Common myeloid progenitor, CD34-positive (primary cell): ENCODE measurements around the gene ZRANB3.

ENCODE experiments used
- CTCF ChIA-PET: fragments of 350-600 bp; sonication (Branson Sonifier 250); formaldehyde crosslinking; loops from one replicate; lab custom pipeline; 2021; ENCODE audit warnings: antibody characterized with exemption; lab: Charles Lee
- POLR2A ChIA-PET: fragments of 350-600 bp; sonication (Branson Sonifier 250); formaldehyde crosslinking; loops from one replicate; lab custom pipeline; 2021; ENCODE audit warnings: antibody characterized with exemption; lab: Charles Lee
- DNase-seq, 3 donors: peaks; one replicate each; pipeline versions ENCODE4 v3.0.0 to v3.0.0-alpha.2; 2013
- H3K27ac ChIP-seq, 2 experiments: 1 replicate in 1 of 2; 2 replicates in 1 of 2; pipeline ENCODE4 v1.7.0; 2013; ENCODE audit warnings: inconsistent platforms in 2 of 2, low read length in 2 of 2, mild to moderate bottlenecking in 2 of 2, low read depth in 1 of 2, moderate library complexity in 1 of 2; ENCODE audit not compliant: severe bottlenecking in 2 of 2, insufficient read depth in 1 of 2, poor library complexity in 1 of 2
- H3K27me3 ChIP-seq, 5 experiments: replicated peaks in 2 of 5; 1 replicate in 3 of 5; 2 replicates in 2 of 5; pipeline versions ENCODE4 v1.6.1 to v1.7.0; 2013; ENCODE audit warnings: low read length in 4 of 5, mild to moderate bottlenecking in 2 of 5, moderate library complexity in 2 of 5, inconsistent platforms in 1 of 5; ENCODE audit not compliant: insufficient read depth in 5 of 5, control insufficient read depth in 4 of 5
- H3K36me3 ChIP-seq, 4 experiments: 1 replicate in 2 of 4; 2 replicates in 2 of 4; pipeline versions ENCODE4 v1.6.1 to v1.7.0; 2013; ENCODE audit warnings: low read length in 3 of 4, control low read depth in 1 of 4, mild to moderate bottlenecking in 1 of 4; ENCODE audit not compliant: control insufficient read depth in 4 of 4, insufficient read depth in 4 of 4
- H3K4me1 ChIP-seq, 4 experiments: 1 replicate in 3 of 4; 2 replicates in 1 of 4; pipeline versions ENCODE4 v1.6.1 to v1.7.1; 2013; ENCODE audit warnings: low read length in 3 of 4, mild to moderate bottlenecking in 3 of 4, control low read depth in 1 of 4, inconsistent platforms in 1 of 4, moderate library complexity in 1 of 4; ENCODE audit not compliant: control insufficient read depth in 4 of 4, insufficient read depth in 4 of 4; ENCODE audit errors: control extremely low read depth in 1 of 4
- H3K4me3 ChIP-seq, 7 experiments: 1 replicate in 4 of 7; 2 replicates in 3 of 7; pipeline versions ENCODE4 v1.5.1 to v1.7.0; 2013; ENCODE audit warnings: mild to moderate bottlenecking in 7 of 7, low read length in 6 of 7, moderate library complexity in 6 of 7, inconsistent platforms in 2 of 7, low read depth in 2 of 7, control low read depth in 1 of 7; ENCODE audit not compliant: insufficient read depth in 4 of 7, control insufficient read depth in 1 of 7; ENCODE audit errors: extremely low read depth in 1 of 7
- H3K9me3 ChIP-seq, 5 experiments: 1 replicate in 4 of 5; 2 replicates in 1 of 5; pipeline versions ENCODE4 v1.6.1 to v1.7.1; 2013; ENCODE audit warnings: low read length in 4 of 5, mild to moderate bottlenecking in 2 of 5, inconsistent platforms in 1 of 5, low read depth in 1 of 5, moderate library complexity in 1 of 5; ENCODE audit not compliant: control insufficient read depth in 4 of 5, insufficient read depth in 2 of 5; ENCODE audit errors: control extremely low read depth in 1 of 5
- WGBS: methylation state at CpG from one replicate; pipeline ENCODE4 v1.1.5; 2013; ENCODE audit not compliant: insufficient coverage; 5-methylcytosine and 5-hydroxymethylcytosine counted together

ZRANB3 gene

GRCh38 chr2:135202751-135203150, 328.3 kb downstream of the ZRANB3 start:
- Histone ChIP-seq H3K27me3 (no peaks in the 10 kb centered on the region), H3K27ac (no peak overlapping the region), H3K36me3 (peaks cover 4 to 11% (median 6%) of the 10 kb centered on the region in 4 experiments), H3K4me1 (no peaks in the 10 kb centered on the region), H3K9me3 (no peaks in the 10 kb centered on the region), H3K4me3 (no peak overlapping the region)
- DNase-seq, result no peak
- CTCF ChIA-PET, result no interaction called here
- POLR2A ChIA-PET, result no interaction called here

- Histone ChIP-seq H3K4me3 (no peak overlapping the region), H3K36me3 (peaks cover 2 to 7% (median 4%) of the 10 kb centered on the region in 4 experiments), H3K4me1 (no peaks in the 10 kb centered on the region), H3K9me3 (no peaks in the 10 kb centered on the region), H3K27ac (no peak overlapping the region), H3K27me3 (no peaks in the 10 kb centered on the region)
- DNase-seq, result no peak
- ChIA-PET CTCF (no interaction called here), POLR2A (no interaction called here)
- 83% methylated on average over 1 of the region's 3 CpGs for WGBS
Measured at GRCh38 chr2:135198481-135198880, 332.5 kb downstream of the ZRANB3 start.

- peaks cover 4 to 21% (median 6%) of the 10 kb centered on the region in 5 experiments for H3K9me3 ChIP-seq
- H3K27me3 ChIP-seq, result no peaks in the 10 kb centered on the region
- peaks cover 0 to 4% (median under 1%) of the 10 kb centered on the region in 4 experiments for H3K36me3 ChIP-seq
- no peak overlapping the region for H3K4me3 ChIP-seq
- no peak for DNase-seq
- H3K4me1 ChIP-seq, result no peaks in the 10 kb centered on the region
- POLR2A ChIA-PET, result no interaction called here
- CTCF ChIA-PET, result no interaction called here
- H3K27ac ChIP-seq, result no peak overlapping the region
Measured at GRCh38 chr2:135190799-135191198, 340.2 kb downstream of the ZRANB3 start.

GRCh38 chr2:135189148-135189547, 341.9 kb downstream of the ZRANB3 start:
- H3K4me3 ChIP-seq, result no peak overlapping the region
- H3K36me3 ChIP-seq, result peaks cover 0 to 4% (median under 1%) of the 10 kb centered on the region in 4 experiments
- WGBS, result 100% methylated on average over 1 of the region's 1 CpG
- no peaks in the 10 kb centered on the region for H3K27me3 ChIP-seq
- H3K4me1 ChIP-seq, result no peaks in the 10 kb centered on the region
- CTCF ChIA-PET, result interaction anchor here (1.2 kb wide), 1 partner anchor 10 kb away, joined by 4 read pairs; no protein-coding TSS in a partner anchor
- DNase-seq, result peak in 1 of 3 donors; percentile 9
- peaks cover 4 to 21% (median 6%) of the 10 kb centered on the region in 5 experiments for H3K9me3 ChIP-seq
- POLR2A ChIA-PET, result no interaction called here
- no peak overlapping the region for H3K27ac ChIP-seq

GRCh38 chr2:135187270-135187669, 343.7 kb downstream of the ZRANB3 start:
- Histone ChIP-seq H3K4me1 (no peaks in the 10 kb centered on the region), H3K9me3 (peaks cover 4 to 17% (median 6%) of the 10 kb centered on the region in 5 experiments), H3K27me3 (no peaks in the 10 kb centered on the region), H3K36me3 (peaks cover 0 to 4% (median under 1%) of the 10 kb centered on the region in 4 experiments), H3K4me3 (no peak overlapping the region), H3K27ac (no peak overlapping the region)
- DNase-seq, result no peak
- CTCF ChIA-PET, result no interaction called here
- WGBS, result no CpG with 5 or more reads among the region's 3 CpGs
- POLR2A ChIA-PET, result no interaction called here

GRCh38 chr2:135186054-135186453, 345.0 kb downstream of the ZRANB3 start:
- WGBS, result 100% methylated on average over 1 of the region's 5 CpGs
- H3K9me3 ChIP-seq, result peaks cover 4 to 12% (median 6%) of the 10 kb centered on the region in 5 experiments
- H3K4me1 ChIP-seq, result no peaks in the 10 kb centered on the region
- H3K36me3 ChIP-seq, result peaks cover 0 to 4% (median 2%) of the 10 kb centered on the region in 4 experiments
- DNase-seq, result no peak
- ChIA-PET POLR2A (no interaction called here), CTCF (no interaction called here)
- H3K4me3 ChIP-seq, result no peak overlapping the region
- no peaks in the 10 kb centered on the region for H3K27me3 ChIP-seq
- H3K27ac ChIP-seq, result no peak overlapping the region

GRCh38 chr2:135183822-135184221, 347.2 kb downstream of the ZRANB3 start:
- Histone ChIP-seq H3K4me3 (no peak overlapping the region), H3K36me3 (peaks cover 0 to 4% (median under 1%) of the 10 kb centered on the region in 4 experiments), H3K9me3 (peaks cover 0 to 8% (median 4%) of the 10 kb centered on the region in 5 experiments), H3K27me3 (no peaks in the 10 kb centered on the region), H3K27ac (no peak overlapping the region), H3K4me1 (no peaks in the 10 kb centered on the region)
- ChIA-PET CTCF (interaction anchor here (0.7 to 1.0 kb wide), 2 partner anchors 14 to 847 kb away, joined by 3 read pairs; no protein-coding TSS in a partner anchor), POLR2A (no interaction called here)
- 100% methylated on average over 1 of the region's 1 CpG for WGBS
- DNase-seq, result no peak
